ENCODE results near the gene CELSR1.

- TF ChIP-seq CTCF (IDR thresholded peaks at IDR 0.05) (no peak), POLR2A (IDR thresholded peaks at IDR 0.05) (no peak), POLR2AphosphoS5 (IDR thresholded peaks at IDR 0.05; ENCODE audit: insufficient read depth in 1 of 2, low read depth in 1 of 2) (no peak)
Observed at GRCh38 chr22:46406349-46406748, 131.1 kb downstream of the CELSR1 start.

All from vagina (tissue), 2 donors.